Ovary (tissue), 9 donors: ENCODE data around the gene EIF4G3. TPM values are rescaled to one million over a fixed set of nuclear protein-coding genes. Genes with fewer than 3 reads are reported as not detected.

Source experiments
- DNase-seq, 5 donors: peaks; one replicate each; pipeline ENCODE4 v3.0.0-alpha.2; 2019 to 2020
- H3K27ac ChIP-seq, 2 donors: fragments of 200-600 bp; one replicate each; pipeline versions ENCODE4 v1.5.1 to v1.8.0; 2019 to 2022
- H3K27me3 ChIP-seq: fragments of 200-600 bp; one replicate; pipeline ENCODE4 v1.8.0; 2022
- H3K36me3 ChIP-seq: fragments of 200-600 bp; sonication (generic); one replicate; pipeline ENCODE4 v1.5.1; 2019
- H3K4me1 ChIP-seq: one replicate; pipeline ENCODE4 v1.8.1; 2013; ENCODE audit warnings: mild to moderate bottlenecking, moderate library complexity; ENCODE audit not compliant: insufficient read depth
- H3K4me3 ChIP-seq: fragments of 200-600 bp; sonication (generic); one replicate; pipeline ENCODE4 v1.5.1; 2017
- H3K9me3 ChIP-seq, 2 donors: fragments of 200-600 bp in 1 of 2; sonication (generic) in 1 of 2; one replicate each; pipeline versions ENCODE4 v1.5.1 to v1.8.1; 2013 to 2019; ENCODE audit warnings: mild to moderate bottlenecking in 1 of 2, moderate library complexity in 1 of 2
- EP300 ChIP-seq: sonication (generic); formaldehyde crosslinking; IDR thresholded peaks from one replicate; pipeline ENCODE4 v1.6.1; 2017; ENCODE audit warnings: antibody characterized with exemption
- POLR2A ChIP-seq: fragments of 450-650 bp; IDR thresholded peaks from one replicate; pipeline ENCODE4 v1.6.1; 2017; ENCODE audit warnings: antibody characterized with exemption, mild to moderate bottlenecking, moderate library complexity
- WGBS, 3 donors: extraction: QIAGEN DNeasy Blood & Tissue Kit in 1 of 3; methylation state at CpG; one replicate each; pipeline versions ENCODE4 v1.1.5 to v1.1.7; 2013 to 2017; 5-methylcytosine and 5-hydroxymethylcytosine counted together
- intact Hi-C, 4 donors: fragments of 100-400 bp; cut with DNase I; formaldehyde crosslinking; loops; one replicate each; pipeline versions ENCODE4 v1.11.0 to v1.15.1; 2022 to 2023
- polyA plus RNA-seq, 2 donors: library from polyadenylated mRNA; stranded (reverse); fragments of 200-250 nt in 1 of 2; fragments of 350-450 nt in 1 of 2; fragmentation: Illumina TruSeq in 1 of 2; extraction: RNeasy Lipid Tissue Mini Kit (QIAGEN cat#74804) in 1 of 2; gene quantifications; one replicate each; pipeline ENCODE4 v1.2.3, GENCODE V29; 2013 to 2014
- total RNA-seq, 7 donors: library from RNA; depleted of rRNA in 2 of 7; stranded (reverse); fragments of >200 nt in 2 of 7; fragmentation: NEBNext Ultra II Directional in 3 of 7; extraction: Animal tissue kit (Norgen Biotek cat#: 25700) in 3 of 7; gene quantifications; one replicate each; pipeline versions ENCODE4 v1.1.0 to v1.2.4, GENCODE V29; 2016 to 2023
- TF ChIP-seq, protein P1 (sequence below), 3 donors: fragments of 450-650 bp in 2 of 3; fragments of 200-600 bp in 1 of 3; IDR thresholded peaks; one replicate each; pipeline versions ENCODE4 v1.5.1 to v1.8.0; 2016 to 2022; ENCODE audit warnings: antibody characterized with exemption in 3 of 3, mild to moderate bottlenecking in 1 of 3
- donor health status: DM: no; HTN: no; CAD: no; lungs with moderate emphysema.
- donor health status: DM: no; HTN: no; CAD: no.
- donor health status: Bipolar disorder and iron deficiency.
- donor health status: DM: yes; HTN: yes; CAD: no.
- donor health status: DM: no; HTN: no; CAD: no.
- donor health status: DM: yes; HTN: yes; CAD: no.

Gene EIF4G3
- total and polyA plus RNA-seq, 9 donors: 13.9 to 62.4 (median 39.4) TPM

DNA sequence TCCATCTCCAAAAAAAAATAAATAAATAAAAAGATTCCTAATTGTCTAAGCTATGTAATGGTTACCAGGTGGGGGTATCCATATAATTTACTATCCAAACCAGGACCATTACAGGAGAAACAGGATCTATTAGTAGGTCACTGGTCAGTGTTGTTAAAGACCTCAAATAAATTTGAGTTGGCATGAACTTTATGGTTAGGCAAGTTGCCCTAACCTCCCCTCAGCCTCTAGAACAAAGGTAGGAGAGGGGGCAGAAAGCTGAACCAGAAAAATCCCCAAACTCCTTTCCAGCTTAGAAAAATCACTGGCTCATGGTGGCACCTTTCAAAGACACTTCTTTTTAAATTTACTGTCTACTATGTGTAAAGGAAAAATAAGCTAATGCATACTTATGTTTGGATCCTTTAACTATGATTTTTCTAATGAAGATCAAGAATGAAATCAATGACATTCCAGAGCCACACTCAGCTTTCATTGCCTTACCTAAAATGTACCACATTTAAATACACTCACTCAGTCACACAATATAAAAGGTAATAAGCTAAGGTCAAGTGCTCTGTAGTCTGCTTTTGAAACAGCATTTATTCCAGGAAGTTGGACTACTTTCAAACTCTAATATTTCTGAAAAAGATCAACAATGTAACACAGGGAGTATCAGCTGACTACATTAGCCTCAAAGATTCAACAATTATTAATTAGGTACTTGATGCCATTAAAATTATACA, 13.8 kb downstream of the EIF4G3 start:
- Histone ChIP-seq H3K27ac (no peak overlapping the region), H3K27me3 (no peaks in the 10 kb centered on the region)

GRCh38 chr1:21161842-21162241, 14.9 kb downstream of the EIF4G3 start:
- H3K27ac ChIP-seq: no peak overlapping the region
- no peaks in the 10 kb centered on the region for H3K36me3 ChIP-seq
- H3K9me3 ChIP-seq: no peaks in the 10 kb centered on the region
- DNase-seq: no peak
- WGBS, 3 donors: 80 to 93% (median 87%) methylated on average over 6 of the region's 6 CpGs
- H3K27me3 ChIP-seq: no peaks in the 10 kb centered on the region
- H3K4me1 ChIP-seq: no peaks in the 10 kb centered on the region
- no peak overlapping the region for H3K4me3 ChIP-seq
- intact Hi-C loops: no loop called here
- TF ChIP-seq POLR2A: no peak
- no peak for TF ChIP-seq EP300

More for the DNA sequence above, 13.8 kb downstream of the EIF4G3 start:
- no peak overlapping the region for H3K4me3 ChIP-seq
- TF ChIP-seq, protein P1, sequence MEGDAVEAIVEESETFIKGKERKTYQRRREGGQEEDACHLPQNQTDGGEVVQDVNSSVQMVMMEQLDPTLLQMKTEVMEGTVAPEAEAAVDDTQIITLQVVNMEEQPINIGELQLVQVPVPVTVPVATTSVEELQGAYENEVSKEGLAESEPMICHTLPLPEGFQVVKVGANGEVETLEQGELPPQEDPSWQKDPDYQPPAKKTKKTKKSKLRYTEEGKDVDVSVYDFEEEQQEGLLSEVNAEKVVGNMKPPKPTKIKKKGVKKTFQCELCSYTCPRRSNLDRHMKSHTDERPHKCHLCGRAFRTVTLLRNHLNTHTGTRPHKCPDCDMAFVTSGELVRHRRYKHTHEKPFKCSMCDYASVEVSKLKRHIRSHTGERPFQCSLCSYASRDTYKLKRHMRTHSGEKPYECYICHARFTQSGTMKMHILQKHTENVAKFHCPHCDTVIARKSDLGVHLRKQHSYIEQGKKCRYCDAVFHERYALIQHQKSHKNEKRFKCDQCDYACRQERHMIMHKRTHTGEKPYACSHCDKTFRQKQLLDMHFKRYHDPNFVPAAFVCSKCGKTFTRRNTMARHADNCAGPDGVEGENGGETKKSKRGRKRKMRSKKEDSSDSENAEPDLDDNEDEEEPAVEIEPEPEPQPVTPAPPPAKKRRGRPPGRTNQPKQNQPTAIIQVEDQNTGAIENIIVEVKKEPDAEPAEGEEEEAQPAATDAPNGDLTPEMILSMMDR (IDR thresholded peaks at IDR 0.05): no peak
- no peak for TF ChIP-seq POLR2A
- no peak for TF ChIP-seq EP300
- no peaks in the 10 kb centered on the region for H3K9me3 ChIP-seq
- no peaks in the 10 kb centered on the region for H3K4me1 ChIP-seq
- no peak for DNase-seq
- H3K36me3 ChIP-seq: no peaks in the 10 kb centered on the region
- intact Hi-C loops: no loop called here

DNA sequence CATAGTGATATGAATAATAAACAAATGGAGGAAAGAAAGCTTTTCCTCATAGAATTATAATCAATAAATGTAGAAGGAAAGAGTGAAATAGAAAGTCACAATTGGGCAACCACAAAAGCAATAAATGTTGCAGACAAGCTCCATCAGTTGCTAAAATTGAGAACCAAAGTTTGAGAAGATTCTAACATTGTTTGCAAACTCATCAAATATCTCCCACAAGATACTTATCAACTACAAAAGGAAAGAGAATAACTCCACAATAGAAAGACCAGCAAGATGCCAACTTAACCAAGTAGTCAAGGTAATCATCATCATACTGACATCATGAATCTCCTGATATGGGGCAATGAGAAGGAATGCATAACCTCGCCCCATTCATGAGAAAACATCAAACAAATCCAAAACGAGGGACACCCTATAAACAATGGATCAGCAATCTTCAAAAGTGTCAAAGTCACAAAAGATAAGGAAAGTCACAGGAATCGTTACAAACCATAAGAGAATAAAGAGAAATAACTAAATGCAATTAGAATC, 16.4 kb downstream of the EIF4G3 start:
- TF ChIP-seq POLR2A (no peak), EP300 (no peak)
- TF ChIP-seq, protein P1 (IDR thresholded peaks at IDR 0.05): no peak
- no peaks in the 10 kb centered on the region for H3K4me1 ChIP-seq
- H3K27me3 ChIP-seq: no peaks in the 10 kb centered on the region
- no peaks in the 10 kb centered on the region for H3K9me3 ChIP-seq
- DNase-seq: no peak
- no peaks in the 10 kb centered on the region for H3K36me3 ChIP-seq
- intact Hi-C loops: no loop called here
- no peak overlapping the region for H3K27ac ChIP-seq
- H3K4me3 ChIP-seq: no peak overlapping the region
- 73 to 87% (median 74%) methylated on average over 3 of the region's 3 CpGs for WGBS, 3 donors

DNA sequence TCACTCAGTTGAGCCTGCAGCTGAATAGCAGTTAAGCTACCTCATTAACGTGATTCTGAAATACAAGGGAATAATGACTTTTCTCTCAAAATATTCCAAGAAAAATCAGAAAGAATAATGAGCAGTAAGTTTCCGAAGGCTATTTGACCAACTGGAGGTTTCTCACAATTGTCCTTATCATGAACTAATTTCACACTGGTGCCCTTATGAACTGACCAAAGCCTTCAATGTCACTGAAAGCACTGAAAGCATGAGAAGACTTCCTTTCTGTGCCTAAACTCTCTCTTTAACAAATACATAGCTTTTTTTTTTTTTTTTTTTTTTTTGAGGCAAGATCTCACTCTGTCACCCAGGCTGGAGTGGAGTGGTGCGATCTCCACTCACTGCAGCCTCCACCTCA, 18.8 kb downstream of the EIF4G3 start:
- H3K36me3 ChIP-seq: no peaks in the 10 kb centered on the region
- no peak for DNase-seq
- H3K9me3 ChIP-seq: no peaks in the 10 kb centered on the region
- TF ChIP-seq EP300 (no peak), POLR2A (no peak)
- TF ChIP-seq, protein P1 (IDR thresholded peaks at IDR 0.05): no peak
- no peak overlapping the region for H3K27ac ChIP-seq
- H3K4me3 ChIP-seq: no peak overlapping the region
- intact Hi-C loops: no loop called here
- 63 to 66% (median 64%) methylated on average over 3 of the region's 3 CpGs for WGBS, 3 donors
- no peaks in the 10 kb centered on the region for H3K4me1 ChIP-seq
- H3K27me3 ChIP-seq: no peaks in the 10 kb centered on the region

- 92 to 96% (median 95%) methylated on average over 3 of the region's 3 CpGs for WGBS, 3 donors
- no peaks in the 10 kb centered on the region for H3K36me3 ChIP-seq
- H3K27me3 ChIP-seq: no peaks in the 10 kb centered on the region
- H3K9me3 ChIP-seq: no peaks in the 10 kb centered on the region
- intact Hi-C loops: no loop called here
- H3K4me1 ChIP-seq: no peaks in the 10 kb centered on the region
- H3K27ac ChIP-seq: no peak overlapping the region
- no peak for DNase-seq
- H3K4me3 ChIP-seq: no peak overlapping the region
- TF ChIP-seq POLR2A: no peak
- TF ChIP-seq, protein P1 (IDR thresholded peaks at IDR 0.05): no peak
Measured at GRCh38 chr1:21157054-21157453, 19.6 kb downstream of the EIF4G3 start.
